ENCODE results near the gene SYNE1. TPM values are rescaled to one million over a fixed set of nuclear protein-coding genes. Genes with fewer than 3 reads are reported as not detected.
"Not testable (repeated sequence)": the region's sequence is repeated elsewhere in the genome, so short reads cannot be mapped to it uniquely, and the experiment has no call there.

Gene SYNE1
- total RNA-seq, 1 donor: 95.3 TPM

DNA sequence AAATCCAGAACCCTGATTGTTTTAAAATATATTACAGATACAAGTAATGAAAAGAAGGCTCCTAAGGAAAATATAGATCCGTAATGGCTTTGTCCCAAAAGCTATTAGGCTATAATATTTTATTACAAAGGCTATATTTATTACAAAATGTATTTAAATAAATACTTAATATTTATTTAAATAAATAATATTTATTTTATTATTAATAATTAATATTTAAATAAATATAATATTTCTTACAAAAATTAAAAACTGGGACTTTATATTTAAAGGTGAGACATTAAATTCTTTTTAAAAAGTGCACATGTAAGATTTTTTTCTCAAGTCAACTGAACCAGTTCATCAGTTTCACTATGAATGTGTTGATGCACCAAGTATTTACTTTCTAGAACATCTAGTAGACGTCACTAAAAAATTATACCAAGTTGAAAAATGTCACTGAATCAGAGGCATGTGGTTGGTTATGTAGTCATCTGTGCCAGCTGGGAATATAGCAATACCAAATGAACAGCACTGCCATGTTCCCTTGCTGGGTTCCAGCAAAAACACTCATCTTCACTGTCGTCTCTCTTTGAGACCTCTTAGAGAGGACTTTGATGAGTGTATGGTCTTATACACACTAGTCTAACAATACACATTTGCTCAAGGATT lies 550.8 kb downstream of the SYNE1 start:
- no peak for DNase-seq (ENCODE audit: low read depth in 2 of 3, low spot score in 2 of 3)

GRCh38 chr6:152085451-152085921 lies 551.7 kb downstream of the SYNE1 start:
- no peak for DNase-seq (ENCODE audit: low read depth in 2 of 3, low spot score in 2 of 3)

- DNase-seq (ENCODE audit: low read depth in 2 of 3, low spot score in 2 of 3): no peak
These were observed 558.4 kb downstream of the SYNE1 start for GRCh38 chr6:152078804-152079203.

DNA sequence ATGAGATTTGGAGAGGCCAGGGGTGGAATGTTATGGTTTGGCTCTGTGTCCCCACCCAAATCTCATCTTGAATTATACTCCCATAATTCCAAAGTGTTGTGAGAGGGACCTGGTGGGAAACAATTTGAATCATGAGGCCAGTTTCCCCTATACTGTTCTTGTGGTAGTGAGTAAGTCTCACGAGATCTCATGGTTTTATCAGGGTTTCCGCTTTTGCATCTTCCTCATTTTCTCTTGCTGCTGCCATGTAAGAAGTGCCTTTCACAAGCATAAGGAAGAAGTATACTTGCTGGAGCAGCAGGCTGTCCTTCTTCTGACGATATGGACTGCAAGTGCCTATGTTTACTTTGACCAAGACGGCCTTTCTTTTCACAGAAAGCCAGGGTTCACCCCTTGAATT lies 559.2 kb downstream of the SYNE1 start:
- DNase-seq (ENCODE audit: low read depth in 2 of 3, low spot score in 2 of 3): no peak

DNA sequence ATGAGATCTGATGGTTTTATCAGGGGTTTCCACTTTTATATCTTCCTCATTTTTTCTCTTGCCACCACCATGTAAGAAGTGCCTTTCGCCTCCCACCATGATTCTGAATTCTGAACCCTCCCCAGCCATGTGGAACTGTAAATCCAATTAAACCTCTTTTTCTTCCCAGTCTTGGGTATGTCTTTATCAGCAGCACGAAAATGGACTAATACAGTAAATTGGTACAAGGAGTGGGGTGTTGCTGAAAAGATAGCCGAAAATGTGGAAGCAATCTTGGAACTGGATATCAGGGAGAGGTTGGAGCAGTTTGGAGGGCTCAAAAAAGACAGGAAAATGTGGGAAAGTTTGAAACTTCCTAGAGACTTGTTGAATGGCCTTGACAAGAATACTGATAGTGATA lies 560.9 kb downstream of the SYNE1 start:
- not testable (repeated sequence) for DNase-seq (ENCODE audit: low read depth in 2 of 3, low spot score in 2 of 3)

DNA sequence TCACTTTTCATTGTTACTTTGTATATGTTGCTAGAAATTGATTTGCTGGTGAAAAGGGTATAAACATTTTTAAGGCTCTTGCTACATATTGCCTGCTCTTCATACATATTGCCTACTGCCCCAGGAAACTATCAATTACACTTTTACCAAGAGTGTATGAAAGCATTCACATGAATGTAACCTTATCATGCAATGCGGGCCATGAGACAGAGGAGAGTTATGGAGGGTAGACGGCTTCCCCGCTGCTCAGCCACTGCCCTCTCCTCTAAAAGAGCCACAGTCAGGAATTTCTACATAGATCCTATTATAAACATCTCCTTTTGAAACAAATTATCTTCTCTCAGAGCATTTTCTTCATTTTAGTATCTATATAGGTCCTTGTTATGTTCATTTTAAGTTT lies 565.3 kb downstream of the SYNE1 start:
- DNase-seq (ENCODE audit: low read depth in 2 of 3, low spot score in 2 of 3): no peak

Small RNA genes lying within 50 kb of the gene (small RNA-seq; reads per million reads assigned to genes)
- not detected for gene RNA5SP223

Other genes with a start within 250 kb of the SYNE1 start
- 33.9 TPM for gene MYCT1, start 60.5 kb upstream of the SYNE1 start, total RNA-seq
- 0.27 TPM for gene VIP, start 113.4 kb upstream of the SYNE1 start, total RNA-seq

All from hematopoietic multipotent progenitor cell (in vitro differentiated cells).